DLD1 (cell line): ENCODE results near the gene WDR86.

Experiments
- in situ Hi-C: cut with HindIII; loops from 2 replicates; pipeline ENCODE4 v1.10.0; 2017; ENCODE audit warnings: low sequenced_read_pairs

The WDR86 gene

GRCh38 chr7:151408839-151409666, 785 bp downstream of the WDR86 start:
- in situ Hi-C loops: no loop called here

- in situ Hi-C loops: no loop called here
Measured at GRCh38 chr7:151408498-151408838, 1.4 kb downstream of the WDR86 start.

- in situ Hi-C loops: no loop called here
Measured at GRCh38 chr7:151406886-151407583, 2.8 kb downstream of the WDR86 start.

- in situ Hi-C loops: no loop called here
Measured at GRCh38 chr7:151406051-151406875, 3.6 kb downstream of the WDR86 start.

- in situ Hi-C loops: no loop called here
Measured at GRCh38 chr7:151405588-151405987, 4.2 kb downstream of the WDR86 start.

- in situ Hi-C loops: no loop called here
Measured at GRCh38 chr7:151405056-151405455, 4.8 kb downstream of the WDR86 start.

- in situ Hi-C loops: no loop called here
Measured at GRCh38 chr7:151404216-151405011, 5.4 kb downstream of the WDR86 start.

- in situ Hi-C loops: no loop called here
Measured at GRCh38 chr7:151403764-151404163, 6.1 kb downstream of the WDR86 start.

GRCh38 chr7:151402029-151402835, 7.6 kb downstream of the WDR86 start:
- in situ Hi-C loops: no loop called here

GRCh38 chr7:151400626-151401315, 9.1 kb downstream of the WDR86 start:
- in situ Hi-C loops: no loop called here

- in situ Hi-C loops: loop anchor here (5.0 kb wide), 1 partner anchor 38 kb away; no protein-coding TSS in a partner anchor
Measured at GRCh38 chr7:151399906-151400305, 9.9 kb downstream of the WDR86 start.

GRCh38 chr7:151399305-151399601, 10.6 kb downstream of the WDR86 start:
- in situ Hi-C loops: loop anchor here (5.0 kb wide), 1 partner anchor 37 kb away; no protein-coding TSS in a partner anchor

- in situ Hi-C loops: loop anchor here (5.0 kb wide), 1 partner anchor 36 kb away; no protein-coding TSS in a partner anchor
Measured at GRCh38 chr7:151398446-151399304, 11.2 kb downstream of the WDR86 start.

GRCh38 chr7:151397026-151397425, 12.8 kb downstream of the WDR86 start:
- in situ Hi-C loops: loop anchor here (5.0 kb wide), 1 partner anchor 35 kb away; no protein-coding TSS in a partner anchor

GRCh38 chr7:151396328-151396970, 13.4 kb downstream of the WDR86 start:
- in situ Hi-C loops: loop anchor here (5.0 kb wide), 1 partner anchor 34 kb away; no protein-coding TSS in a partner anchor

GRCh38 chr7:151395036-151395367, 14.8 kb downstream of the WDR86 start:
- in situ Hi-C loops: loop anchor here (5.0 kb wide), 1 partner anchor 33 kb away; no protein-coding TSS in a partner anchor
